Sigmoid colon (tissue), 3 donors: Measurements from ENCODE around the gene CALCA.

Experiments
- POLR2A ChIP-seq, 2 donors: fragments of 450-650 bp; IDR thresholded peaks; one replicate each; pipeline ENCODE4 v1.6.1; 2016; ENCODE audit warnings: antibody characterized with exemption in 2 of 2, mild to moderate bottlenecking in 2 of 2, moderate library complexity in 2 of 2
- TF ChIP-seq, protein P1 (sequence below), 4 experiments: fragments of 450-650 bp in 3 of 4; fragments of 200-600 bp in 1 of 4; IDR thresholded peaks; one replicate each; pipeline ENCODE4 v1.5.1; 2016 to 2019; ENCODE audit warnings: antibody characterized with exemption in 4 of 4, mild to moderate bottlenecking in 3 of 4, moderate library complexity in 2 of 4

DNA sequence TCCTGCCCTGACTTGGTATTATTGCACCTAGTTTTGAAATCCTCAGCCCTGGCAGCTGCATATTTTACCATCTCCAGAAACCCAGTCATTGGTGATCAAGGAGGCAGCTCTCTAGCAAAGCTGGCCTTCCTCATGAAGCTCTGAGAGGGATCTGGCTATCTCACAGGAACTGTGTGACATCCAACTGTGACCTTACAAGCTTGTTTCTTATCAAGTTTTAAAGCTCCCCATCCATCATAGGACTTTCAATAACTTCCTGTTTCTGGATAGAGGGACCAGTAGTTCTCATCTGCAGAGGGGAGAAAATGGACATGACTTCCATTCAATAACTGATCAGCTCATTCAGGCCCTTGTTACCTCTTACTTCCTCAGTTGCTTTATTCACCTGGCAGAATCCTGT, 18.2 kb downstream of the CALCA start:
- TF ChIP-seq, protein P1, sequence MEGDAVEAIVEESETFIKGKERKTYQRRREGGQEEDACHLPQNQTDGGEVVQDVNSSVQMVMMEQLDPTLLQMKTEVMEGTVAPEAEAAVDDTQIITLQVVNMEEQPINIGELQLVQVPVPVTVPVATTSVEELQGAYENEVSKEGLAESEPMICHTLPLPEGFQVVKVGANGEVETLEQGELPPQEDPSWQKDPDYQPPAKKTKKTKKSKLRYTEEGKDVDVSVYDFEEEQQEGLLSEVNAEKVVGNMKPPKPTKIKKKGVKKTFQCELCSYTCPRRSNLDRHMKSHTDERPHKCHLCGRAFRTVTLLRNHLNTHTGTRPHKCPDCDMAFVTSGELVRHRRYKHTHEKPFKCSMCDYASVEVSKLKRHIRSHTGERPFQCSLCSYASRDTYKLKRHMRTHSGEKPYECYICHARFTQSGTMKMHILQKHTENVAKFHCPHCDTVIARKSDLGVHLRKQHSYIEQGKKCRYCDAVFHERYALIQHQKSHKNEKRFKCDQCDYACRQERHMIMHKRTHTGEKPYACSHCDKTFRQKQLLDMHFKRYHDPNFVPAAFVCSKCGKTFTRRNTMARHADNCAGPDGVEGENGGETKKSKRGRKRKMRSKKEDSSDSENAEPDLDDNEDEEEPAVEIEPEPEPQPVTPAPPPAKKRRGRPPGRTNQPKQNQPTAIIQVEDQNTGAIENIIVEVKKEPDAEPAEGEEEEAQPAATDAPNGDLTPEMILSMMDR (IDR thresholded peaks at IDR 0.05), result no peak
- TF ChIP-seq POLR2A (IDR thresholded peaks at IDR 0.05), result no peak
